Epithelial cell of prostate (primary cell): ENCODE results near the gene TMEM45B.

Source experiments
- DNase-seq: peaks from one replicate; pipeline ENCODE4 v3.0.0-alpha.2; 2011; ENCODE audit warnings: low read depth, low spot score
- H3K27ac ChIP-seq: fragments of 450-650 bp; 2 replicates; pipeline ENCODE4 v1.5.1; 2017; ENCODE audit warnings: mild to moderate bottlenecking

The TMEM45B gene

GRCh38 chr11:129895126-129896041, 79.7 kb downstream of the TMEM45B start, which contains the start of gene NFRKB:
Gene NFRKB, minus strand, starts transcription at chr11:129895578. Its CDS starts 2,729 bp downstream, at chr11:129892849.
- peak within 1 kb of the TSS; percentile 39 for H3K27ac ChIP-seq
- no peak for DNase-seq

DNA sequence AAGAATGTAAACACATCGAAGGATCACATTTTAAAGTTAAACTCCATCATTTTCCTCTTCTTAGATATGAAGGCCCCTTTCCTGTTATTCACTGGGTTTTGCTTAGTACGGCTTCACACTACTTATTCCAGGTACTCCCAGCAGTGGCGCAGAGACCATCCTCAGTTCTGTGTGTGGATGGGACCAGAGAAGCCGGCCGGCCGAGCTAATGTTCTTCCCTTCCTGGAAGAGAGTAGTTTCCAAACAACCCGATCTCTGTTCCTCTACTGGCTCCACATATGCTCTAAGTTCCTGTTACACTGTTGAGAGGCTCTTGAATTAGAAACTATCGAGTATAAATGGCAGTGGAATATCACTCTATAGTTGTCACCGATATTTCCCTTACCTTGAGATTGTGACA, 80.4 kb downstream of the TMEM45B start:
- no peak overlapping the region for H3K27ac ChIP-seq
- DNase-seq: no peak

GRCh38 chr11:129905402-129905801, 89.8 kb downstream of the TMEM45B start:
- DNase-seq: no peak
- no peak overlapping the region for H3K27ac ChIP-seq
